HG03139 (cell line): ENCODE results near the gene DNTTIP2.
"Not testable (repeated sequence)": the region's sequence is repeated elsewhere in the genome, so short reads cannot be mapped to it uniquely, and the experiment has no call there.

Experiments used
- ATAC-seq: cut with Tn5 transposase; IDR thresholded peaks from one replicate; pipeline ENCODE4 v1.9.1; 2021; ENCODE audit not compliant: unreplicated experiment

Gene DNTTIP2

DNA sequence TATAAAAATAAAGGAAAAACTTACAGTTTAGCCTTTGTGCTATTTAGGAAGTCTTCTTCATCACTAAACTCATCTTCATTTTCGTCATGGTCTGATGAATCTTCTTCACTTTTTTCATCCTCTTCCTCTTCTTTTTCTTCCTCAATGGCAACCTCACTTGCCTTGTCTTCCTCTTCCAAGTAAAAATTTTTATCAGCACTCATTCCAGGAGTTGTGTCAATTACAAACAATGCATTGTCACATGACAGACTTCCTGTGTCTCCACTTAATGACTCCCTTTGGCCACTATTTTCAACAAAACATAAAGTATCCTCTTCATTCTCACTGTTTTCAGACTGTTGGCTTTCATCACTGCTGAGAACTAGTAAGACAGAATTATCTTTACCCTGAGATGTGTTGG lies 2.8 kb downstream of the DNTTIP2 start:
- no peak for ATAC-seq

DNA sequence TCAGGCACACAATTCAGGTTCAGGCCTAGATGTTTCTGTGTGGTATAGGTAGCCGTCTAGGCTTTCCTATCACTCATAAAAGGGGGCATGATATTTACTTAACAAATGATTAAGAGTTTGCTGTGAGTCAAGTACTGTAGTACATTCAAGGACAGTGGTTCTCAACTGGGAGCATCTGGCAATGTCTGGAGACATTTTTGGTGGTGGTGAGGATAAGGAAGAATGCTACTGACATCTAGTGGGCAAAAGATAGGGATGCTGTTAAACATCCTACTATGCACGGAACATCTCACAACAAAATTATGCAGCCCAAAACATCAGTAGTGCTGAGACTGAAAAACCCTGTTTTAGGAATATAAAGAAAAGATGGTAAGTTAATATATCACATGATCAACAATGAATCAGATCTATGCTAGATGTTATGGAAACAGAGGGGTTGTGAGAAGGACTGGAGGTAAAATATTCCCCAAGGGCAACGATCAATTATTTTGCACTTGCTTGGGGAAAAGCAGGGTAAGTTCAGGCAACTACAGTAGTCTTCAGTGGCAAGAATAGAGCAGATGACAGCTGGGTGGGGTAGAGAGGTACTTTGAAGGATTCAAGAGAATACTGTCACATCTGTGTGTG lies 4.9 kb downstream of the DNTTIP2 start:
- ATAC-seq, result no peak

DNA sequence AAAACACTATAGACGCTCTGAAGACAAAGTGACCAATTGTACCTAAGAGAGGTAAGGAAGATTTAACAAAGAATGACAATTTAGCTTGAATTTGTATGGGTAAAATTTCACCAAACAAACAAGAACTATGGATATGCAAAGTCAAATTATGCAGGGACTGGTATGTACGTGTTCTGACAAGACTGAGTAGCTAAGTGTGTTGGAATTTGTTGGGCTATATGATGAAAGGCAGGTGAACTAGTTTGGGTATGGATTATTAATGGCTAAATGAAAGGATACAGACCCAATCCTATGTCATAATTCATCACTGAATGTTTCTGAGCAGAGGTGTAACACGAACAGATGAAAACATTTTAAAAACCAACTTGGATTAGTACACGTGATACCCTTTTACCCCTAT lies 7.6 kb downstream of the DNTTIP2 start:
- ATAC-seq, result no peak

DNA sequence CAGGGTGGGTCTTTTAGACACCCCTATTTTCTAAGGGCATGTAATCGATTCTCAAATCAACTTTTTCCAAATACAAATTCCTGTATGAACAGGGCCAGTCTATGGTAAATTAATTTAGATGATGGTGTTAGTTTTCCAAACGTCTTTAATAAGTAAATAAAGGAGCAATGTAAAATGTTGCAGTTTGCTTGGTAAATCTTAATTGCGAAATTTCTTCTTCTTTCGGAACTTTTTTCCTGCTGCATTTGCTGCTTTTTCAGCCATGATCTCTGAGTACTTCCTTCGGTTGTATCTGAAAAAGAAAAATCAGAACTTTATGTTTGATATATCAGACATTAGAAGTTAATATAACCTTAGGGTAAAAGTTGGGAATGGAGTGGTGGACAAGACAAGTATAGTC lies 9.4 kb downstream of the DNTTIP2 start:
- ATAC-seq, result no peak

DNA sequence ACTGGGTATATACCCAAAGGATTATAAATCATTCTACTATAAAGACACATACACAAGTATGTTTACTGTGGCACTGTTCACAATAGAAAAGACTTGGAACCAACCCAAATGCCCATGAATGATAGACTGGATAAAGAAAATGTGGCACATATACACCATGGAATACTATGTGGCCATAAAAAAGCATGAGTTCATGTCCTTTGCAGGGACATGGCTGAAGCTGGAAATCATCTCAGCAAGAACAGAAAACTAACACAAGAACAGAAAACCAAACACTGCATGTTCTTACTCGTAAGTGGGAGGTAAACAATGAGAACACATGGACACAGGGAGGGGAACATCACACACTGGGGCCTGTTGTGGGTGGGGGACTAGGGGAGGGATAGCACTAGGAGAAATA lies 10.5 kb downstream of the DNTTIP2 start:
- ATAC-seq, result not testable (repeated sequence)

DNA sequence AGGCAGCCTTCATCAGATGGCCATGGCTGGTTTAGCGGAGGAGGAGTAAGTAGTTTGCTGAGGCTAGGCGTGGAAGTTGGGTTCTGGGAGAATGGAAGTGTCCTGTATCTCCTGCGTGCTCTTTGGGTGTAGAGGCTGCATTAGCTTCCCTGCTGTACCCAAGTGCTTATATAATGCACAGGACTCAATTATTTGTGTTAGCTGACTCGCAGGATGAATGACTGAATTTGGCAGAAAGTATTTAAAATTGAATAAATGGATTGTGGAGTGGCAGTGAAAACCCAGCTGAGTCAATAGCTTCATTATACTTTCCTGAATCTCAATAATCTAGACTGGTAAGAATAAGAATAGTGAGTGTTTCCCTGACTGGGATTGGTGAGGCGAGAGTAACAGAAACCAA lies 13.8 kb downstream of the DNTTIP2 start:
- ATAC-seq, result no peak

DNA sequence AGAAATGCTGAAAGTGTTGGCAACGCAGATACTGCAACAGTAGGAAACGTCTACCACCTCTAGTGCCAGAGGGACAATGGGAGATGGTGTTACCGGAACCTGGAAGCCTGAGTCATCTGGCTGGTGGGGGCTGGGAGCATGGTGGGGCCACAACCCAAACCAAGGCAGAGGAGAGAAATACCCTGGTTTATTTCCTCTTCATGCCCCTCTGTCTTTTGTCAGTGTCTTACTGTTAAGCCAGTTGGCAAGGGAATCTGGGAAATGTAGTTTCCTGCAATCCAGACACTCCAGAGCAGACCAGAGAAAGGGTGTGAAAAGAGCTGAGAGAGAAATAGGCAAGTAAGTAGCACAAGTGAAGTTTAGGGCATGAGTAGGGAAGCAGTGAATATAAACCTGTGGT lies 14.8 kb downstream of the DNTTIP2 start:
- ATAC-seq, result no peak

DNA sequence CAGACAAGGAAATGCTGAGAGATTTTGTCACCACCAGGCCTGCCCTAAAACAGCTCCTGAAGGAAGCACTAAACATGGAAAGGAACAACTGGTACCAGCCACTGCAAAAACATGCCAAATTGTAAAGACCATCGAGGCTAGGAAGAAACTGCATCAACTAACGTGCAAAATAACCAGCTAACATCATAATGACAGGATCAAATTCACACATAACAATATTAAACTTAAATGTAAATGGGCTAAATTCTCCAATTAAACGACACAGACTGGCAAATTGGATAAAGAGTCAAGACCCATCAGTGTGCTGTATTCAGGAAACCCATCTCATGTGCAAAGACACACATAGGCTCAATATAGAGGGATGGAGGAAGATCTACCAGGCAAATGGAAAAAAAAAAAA lies 21.4 kb downstream of the DNTTIP2 start:
- ATAC-seq, result not testable (repeated sequence)

DNA sequence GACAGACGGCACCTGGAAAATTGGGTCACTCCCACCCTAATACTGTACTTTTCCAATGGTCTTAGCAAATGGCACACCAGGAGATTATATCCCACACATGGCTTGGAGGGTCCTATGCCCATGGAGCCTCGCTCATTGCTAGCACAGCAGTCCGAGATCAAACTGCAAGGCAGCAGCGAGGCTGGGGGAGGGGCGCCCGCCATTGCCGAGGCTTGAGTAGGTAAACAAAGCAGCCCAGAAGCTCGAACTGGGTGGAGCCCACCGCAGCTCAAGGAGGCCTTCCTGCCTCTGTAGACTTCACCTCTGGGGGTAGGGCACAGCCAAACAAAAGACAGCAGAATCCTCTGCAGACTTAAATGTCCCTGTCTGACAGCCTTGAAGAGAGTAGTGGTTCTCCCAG lies 23.0 kb downstream of the DNTTIP2 start:
- not testable (repeated sequence) for ATAC-seq

DNA sequence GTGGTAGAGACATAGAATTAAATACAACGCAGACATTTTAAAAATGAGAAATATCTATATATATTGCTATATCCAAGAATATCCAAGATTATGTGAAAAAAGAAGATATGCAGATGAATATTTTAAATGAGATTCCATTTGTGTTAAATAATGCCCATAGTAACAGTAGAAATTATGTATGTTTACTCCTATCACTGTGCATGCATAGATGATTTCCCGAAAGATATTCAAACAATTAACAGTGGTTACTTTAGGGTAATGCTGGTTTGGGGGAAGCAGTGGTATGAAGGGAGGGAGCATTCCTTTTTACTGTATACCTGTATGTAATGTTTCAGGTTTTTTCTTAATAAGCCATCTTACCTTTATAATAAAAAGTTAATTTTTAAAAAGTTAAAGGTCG lies 25.1 kb downstream of the DNTTIP2 start:
- no peak for ATAC-seq

DNA sequence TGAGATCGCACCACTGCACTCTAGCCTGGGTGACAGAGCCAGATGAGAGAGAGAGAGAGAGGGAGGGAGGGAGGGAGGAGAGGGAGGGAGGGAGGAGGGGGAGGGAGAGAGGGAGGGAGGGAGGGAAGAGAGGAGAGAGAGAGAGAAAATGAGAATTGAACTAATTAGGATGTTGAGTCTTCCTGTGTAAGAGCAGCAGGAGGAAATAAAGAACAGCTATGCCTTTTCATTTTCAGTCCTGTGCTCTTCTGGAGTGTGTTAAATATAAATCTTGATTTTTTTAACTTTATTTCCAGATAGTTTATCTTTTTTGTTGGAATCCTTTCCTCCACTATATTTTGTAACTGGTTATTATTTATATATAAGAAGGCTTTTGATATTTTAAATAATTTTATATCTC lies 27.1 kb downstream of the DNTTIP2 start:
- ATAC-seq, result no peak

DNA sequence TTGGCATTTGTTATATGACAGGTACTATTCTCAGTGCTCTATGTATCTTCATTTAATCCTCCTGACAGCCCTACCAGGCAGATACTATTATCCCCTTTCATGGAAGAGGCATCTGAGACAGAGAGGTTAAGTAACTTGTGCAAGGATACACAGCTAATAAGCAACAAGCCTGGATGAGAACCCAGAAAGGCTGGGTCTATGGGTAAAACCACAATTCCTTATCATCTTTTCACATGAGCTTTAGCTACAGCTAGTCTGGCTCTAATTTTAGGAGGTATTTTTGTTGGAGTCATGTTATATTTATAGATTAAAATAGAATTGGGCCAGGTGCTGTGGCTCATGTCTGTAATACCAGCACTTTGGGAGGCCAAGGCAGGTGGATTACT lies 27.7 kb downstream of the DNTTIP2 start:
- ATAC-seq, result no peak

DNA sequence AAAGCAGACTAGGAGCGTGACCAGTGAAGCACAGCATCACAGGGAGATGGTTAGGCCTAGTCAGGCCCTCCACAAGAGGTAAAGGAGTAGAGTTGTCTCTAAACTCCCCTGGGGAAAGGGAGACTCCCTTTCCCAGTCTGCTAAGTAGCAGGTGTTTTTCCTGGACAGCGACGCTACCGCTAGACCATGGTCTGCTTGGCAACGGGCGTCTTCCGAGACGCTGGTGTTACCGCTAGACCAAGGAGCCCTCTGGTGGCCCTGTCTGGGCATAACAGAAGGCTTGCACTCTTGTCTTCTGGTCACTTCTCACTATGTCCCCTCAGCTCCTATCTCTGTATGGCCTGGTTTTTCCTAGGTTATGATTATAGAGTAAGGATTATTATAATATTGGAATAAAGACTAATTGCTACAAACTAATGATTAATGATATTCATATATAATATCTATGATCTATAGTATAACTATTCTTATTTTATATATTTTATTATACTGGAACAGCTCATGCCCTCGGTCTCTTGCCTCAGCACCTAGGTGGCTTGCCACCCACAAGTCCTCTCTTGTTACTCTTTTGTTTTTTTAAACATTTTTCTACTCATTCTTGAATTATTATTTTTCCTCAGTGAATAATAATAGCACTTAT lies 28.2 kb downstream of the DNTTIP2 start:
- ATAC-seq, result not testable (repeated sequence)

DNA sequence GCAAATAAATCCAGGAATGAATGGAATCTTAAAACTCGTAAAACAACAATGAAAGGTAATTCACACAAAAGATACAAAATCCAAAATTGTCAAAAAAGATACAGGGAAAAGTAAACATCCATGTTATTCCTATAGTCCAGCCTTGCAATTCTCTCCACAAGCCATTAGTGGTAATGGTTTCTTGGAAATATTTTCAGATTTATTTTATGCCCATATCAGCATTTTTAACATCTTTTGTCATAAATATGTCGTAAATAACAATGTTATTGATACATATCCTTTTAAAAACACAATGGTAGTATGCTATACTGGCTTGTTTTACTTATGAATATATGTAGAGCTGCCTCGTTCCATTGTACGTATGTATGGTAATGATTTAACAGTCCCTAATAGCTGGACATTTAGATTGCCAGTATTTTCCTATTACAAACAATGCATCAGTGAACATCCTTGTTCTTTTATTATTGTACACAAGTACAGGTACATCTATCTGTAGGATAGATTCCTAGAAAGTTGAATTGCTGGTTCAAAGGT lies 30.6 kb downstream of the DNTTIP2 start:
- ATAC-seq, result no peak

DNA sequence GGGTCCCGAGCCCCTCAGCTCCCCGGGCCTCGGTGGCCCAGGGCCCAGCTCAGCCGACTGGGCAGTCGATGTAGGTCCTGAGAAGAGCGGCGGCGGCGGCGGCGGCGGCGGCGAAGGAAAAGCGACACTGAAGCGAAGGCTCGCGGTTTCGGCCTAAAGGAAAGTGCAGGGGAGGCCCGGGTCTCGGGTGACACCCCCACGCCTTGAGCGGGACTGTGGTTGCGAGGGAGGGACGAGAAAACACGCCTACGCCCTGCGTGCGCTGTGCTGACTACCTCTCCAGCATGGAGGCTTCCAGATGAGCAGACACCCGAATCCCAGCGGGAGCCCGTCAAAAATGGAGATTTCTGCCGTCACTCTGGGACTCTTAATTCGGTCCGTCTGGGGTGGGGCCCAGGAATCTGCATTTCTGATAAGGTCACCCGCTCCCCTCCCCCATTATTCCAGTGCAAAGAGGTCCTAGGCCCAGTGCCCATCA lies 31.2 kb downstream of the DNTTIP2 start:
- ATAC-seq, result peak; percentile 13

DNA sequence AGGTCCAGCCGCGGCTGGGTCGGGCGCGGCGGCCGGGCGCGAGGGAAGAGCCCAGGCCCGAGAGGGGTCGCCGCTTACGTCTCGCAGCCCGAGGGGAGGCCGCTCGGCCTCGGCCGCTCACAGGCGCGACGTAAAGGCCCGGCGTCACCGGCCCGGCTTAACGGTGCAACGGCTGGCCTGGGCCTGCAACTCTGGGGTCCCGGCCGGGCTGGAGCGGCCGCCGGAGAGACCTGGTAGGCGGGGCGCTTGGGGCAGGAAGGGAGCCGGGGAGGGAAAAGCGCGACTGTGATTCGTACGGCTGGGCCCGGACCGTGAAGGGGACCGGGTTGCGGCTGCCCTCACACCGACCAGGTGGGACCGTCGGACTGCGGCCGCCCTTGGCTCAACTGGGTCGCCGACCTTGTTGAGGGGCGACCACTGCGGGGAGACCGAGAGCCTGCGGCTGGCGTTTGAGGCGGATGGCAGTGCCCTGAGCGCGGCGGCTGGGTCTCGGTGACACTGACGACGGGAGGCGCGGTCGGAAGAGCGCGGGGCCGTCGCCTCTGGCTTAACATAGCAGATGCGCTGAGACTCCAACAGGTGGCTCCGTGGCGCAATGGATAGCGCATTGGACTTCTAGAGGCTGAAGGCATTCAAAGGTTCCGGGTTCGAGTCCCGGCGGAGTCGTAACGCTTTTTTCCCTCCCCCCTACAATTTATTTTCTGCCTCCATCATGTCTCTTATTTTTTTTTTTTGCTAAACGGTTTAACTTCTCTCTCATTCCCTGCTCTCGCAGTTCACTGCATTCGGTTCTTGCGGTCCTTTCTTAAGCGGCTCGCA lies 31.8 kb downstream of the DNTTIP2 start:
- peak; percentile 69 for ATAC-seq

DNA sequence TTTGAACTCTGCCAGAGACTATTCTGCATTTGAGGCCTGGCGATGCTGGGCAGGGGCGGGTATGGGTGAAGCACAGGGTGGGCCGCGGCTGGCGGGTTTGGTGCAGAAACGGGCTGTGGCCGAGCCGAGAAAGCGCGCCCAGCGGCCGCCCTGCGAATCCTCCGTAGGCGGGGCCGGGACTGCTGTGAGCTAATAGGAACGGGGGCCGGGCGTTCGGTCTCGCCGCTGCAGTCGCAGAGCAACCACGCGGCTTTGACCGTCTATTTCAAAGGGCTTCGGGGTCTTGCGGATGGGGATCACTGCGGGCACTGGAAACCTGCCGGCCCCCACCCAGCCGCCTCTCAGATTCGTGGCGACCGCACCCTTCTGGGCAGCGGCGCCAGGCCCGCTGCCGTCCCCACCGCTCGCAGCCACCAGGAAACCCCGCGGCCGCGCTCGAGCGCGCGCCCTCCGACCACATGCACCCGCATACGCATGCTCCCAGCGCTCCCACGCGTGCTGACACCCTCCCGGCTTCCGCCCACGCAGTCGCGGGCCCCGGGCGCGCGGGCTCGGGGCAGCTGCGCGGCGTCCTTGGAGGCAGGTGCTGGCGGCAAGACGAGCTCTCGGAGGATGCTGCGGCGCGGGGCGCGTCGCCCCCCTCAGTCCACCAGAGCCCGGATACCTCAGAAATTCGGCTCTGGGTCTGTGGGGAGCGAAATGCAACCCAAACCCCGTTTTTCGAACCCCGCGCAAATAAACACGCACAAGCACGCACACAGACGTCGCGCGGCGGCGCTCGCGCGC lies 32.6 kb downstream of the DNTTIP2 start:
- peak; percentile 47 for ATAC-seq

DNA sequence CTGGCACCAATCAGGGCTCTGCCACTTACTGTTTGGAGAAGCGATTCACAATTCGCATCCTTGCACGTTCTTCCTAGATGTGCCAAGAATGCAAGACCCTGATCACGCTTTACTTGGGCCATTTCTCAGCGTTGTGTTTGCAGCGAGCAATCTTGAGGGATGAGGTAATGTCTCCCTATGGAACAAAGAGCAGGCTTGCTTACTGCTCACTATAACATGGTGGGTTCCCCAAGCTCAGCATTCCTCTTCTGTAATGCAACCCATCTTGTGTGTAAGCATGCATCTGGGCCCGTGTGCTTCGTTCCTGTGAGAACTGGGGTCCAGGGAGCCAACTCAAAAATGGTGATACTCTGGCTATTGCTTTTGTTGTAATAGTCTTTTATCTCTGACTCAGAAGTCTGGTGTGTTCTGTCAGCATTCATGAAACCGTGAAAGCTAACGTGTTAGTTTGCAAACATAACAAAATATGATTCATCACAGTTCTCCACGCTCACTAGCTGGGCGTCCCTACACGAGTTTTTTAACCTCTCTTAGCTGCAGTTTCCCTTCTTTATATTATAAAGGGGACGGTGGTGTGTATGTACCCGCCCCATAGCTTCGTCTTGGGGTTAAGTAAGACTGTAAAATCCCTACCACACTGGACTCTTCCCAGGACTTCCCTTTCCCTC lies 33.3 kb downstream of the DNTTIP2 start:
- peak; percentile 1 for ATAC-seq

DNA sequence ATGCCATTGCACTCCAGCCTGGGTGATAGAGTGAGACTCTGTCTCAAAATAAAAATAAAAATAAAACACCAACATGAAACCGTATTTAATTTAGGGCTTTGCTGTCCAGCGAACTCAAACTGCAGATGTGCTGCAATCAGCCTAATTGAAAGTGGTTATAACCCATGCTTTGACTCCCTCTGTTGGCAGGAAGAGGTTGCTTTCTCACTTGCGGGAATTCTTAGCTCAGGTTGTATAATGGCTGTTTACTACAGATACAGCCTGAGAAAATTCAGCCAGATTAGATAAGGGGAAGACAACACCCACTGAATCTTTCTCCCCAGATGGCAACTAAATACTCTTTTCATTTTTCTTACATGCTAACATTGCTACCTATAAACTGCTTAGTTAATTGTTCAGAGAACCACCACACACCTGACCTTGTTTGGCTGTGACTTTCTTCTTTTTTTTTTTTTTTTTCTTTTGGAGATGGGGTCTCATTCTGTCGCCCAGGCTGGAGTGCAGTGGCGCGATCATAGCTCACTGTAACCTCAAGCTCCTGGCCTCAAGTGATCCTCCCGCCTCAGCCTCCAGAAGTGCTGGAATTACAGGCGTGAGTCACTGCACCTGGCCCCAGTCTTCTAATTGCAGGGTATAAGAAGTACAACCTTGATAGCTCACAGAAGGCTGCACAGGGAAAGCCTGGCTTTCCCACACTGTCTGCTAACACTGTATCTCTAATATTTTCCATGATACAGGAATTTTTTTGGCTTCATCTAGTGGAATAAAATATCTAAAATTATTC lies 34.6 kb downstream of the DNTTIP2 start:
- no peak for ATAC-seq
